Measurements from ENCODE around the gene RPL27.
"Not testable (repeated sequence)": the region's sequence is repeated elsewhere in the genome, so short reads cannot be mapped to it uniquely, and the experiment has no call there.

The RPL27 gene

GRCh38 chr17:42997984-42998938 is at the start of gene RPL27:
TSS of gene RPL27 (plus strand) at chr17:42998419. CDS start at chr17:42998751, 332 bp downstream.
- peak; percentile 98 for DNase-seq

GRCh38 chr17:42950044-42950783 is 48.0 kb upstream of the RPL27 start:
- no peak for DNase-seq

GRCh38 chr17:42953669-42954068 is 44.5 kb upstream of the RPL27 start:
- DNase-seq = no peak

- DNase-seq = peak; percentile 89
Observed at GRCh38 chr17:42964161-42964932, 33.9 kb upstream of the RPL27 start, which contains the start of gene AARSD1. TSS of gene AARSD1 (minus strand) at chr17:42964454. CDS start at chr17:42964440, 14 bp downstream.

GRCh38 chr17:42967925-42968324 is 30.3 kb upstream of the RPL27 start:
- DNase-seq = no peak

GRCh38 chr17:42969001-42969581 is 29.1 kb upstream of the RPL27 start:
- no peak for DNase-seq

- no peak for DNase-seq
Observed at GRCh38 chr17:42971589-42971988, 26.6 kb upstream of the RPL27 start.

- not testable (repeated sequence) for DNase-seq
Observed at GRCh38 chr17:42973323-42973722, 24.9 kb upstream of the RPL27 start.

- no peak for DNase-seq
Observed at GRCh38 chr17:42975265-42975664, 23.0 kb upstream of the RPL27 start.

- DNase-seq = not testable (repeated sequence)
Observed at GRCh38 chr17:42975701-42976100, 22.5 kb upstream of the RPL27 start.

GRCh38 chr17:42979511-42980273 is 18.5 kb upstream of the RPL27 start, which contains the start of gene PTGES3L:
TSS of gene PTGES3L (minus strand) at chr17:42980080. CDS start at chr17:42980053, 27 bp downstream.
- no peak for DNase-seq

- DNase-seq = peak; percentile 95
Observed at GRCh38 chr17:42980274-42980765, 17.9 kb upstream of the RPL27 start, which contains the start of gene RUNDC1. TSS of gene RUNDC1 (plus strand) at chr17:42980565. CDS start at chr17:42980577, 12 bp downstream.

GRCh38 chr17:42980766-42981397 is 17.3 kb upstream of the RPL27 start:
- peak; percentile 58 for DNase-seq

GRCh38 chr17:42982266-42982665 is 16.0 kb upstream of the RPL27 start:
- no peak for DNase-seq

GRCh38 chr17:42985225-42985624 is 13.0 kb upstream of the RPL27 start:
- no peak for DNase-seq

- DNase-seq = no peak
Observed at GRCh38 chr17:42989141-42989540, 9.1 kb upstream of the RPL27 start.

- no peak for DNase-seq
Observed at GRCh38 chr17:42989726-42990652, 8.2 kb upstream of the RPL27 start.

- DNase-seq = no peak
Observed at GRCh38 chr17:42991471-42991870, 6.7 kb upstream of the RPL27 start.

GRCh38 chr17:42992872-42993271 is 5.3 kb upstream of the RPL27 start:
- DNase-seq = no peak

All from CD4-positive, alpha-beta T cell treated with Interleukin-17A for 4 hours (primary cell).